WI38 (cell line): ENCODE data around the gene FREM2.
A peak's percentile ranks its signal among the peaks of the same experiment; 100 is the strongest.

Source experiments
- H3K4me3 ChIP-seq: 2 replicates; pipeline ENCODE4 v1.5.1; 2011; ENCODE audit warnings: low read depth, mild to moderate bottlenecking, control low read depth, low read length
- TF ChIP-seq, protein P1 (sequence below): IDR thresholded peaks from 2 replicates; pipeline ENCODE4 v1.5.1; 2012; ENCODE audit warnings: low read depth, mild to moderate bottlenecking, control low read depth, low read length

Gene FREM2

DNA sequence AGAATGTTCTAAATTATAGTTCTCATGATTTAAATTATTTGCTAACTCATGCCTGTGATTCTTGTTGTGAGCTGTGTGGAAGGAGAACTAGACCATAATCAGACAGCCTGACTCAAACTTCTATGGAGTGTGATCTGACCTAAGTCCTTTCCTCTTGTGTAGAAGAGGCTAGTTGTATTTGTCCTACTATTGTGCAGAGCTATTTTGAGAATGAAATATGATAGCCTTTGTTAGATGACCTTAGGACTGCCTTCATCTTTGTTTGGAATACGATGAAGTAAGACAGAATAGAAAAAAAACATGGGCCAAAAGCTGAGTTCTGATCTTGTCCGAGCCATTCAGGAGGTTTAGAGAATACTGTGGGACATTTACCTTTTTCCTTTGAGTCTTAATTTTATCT lies 184.4 kb downstream of the FREM2 start:
- H3K4me3 ChIP-seq = no peak overlapping the region
- TF ChIP-seq, protein P1, sequence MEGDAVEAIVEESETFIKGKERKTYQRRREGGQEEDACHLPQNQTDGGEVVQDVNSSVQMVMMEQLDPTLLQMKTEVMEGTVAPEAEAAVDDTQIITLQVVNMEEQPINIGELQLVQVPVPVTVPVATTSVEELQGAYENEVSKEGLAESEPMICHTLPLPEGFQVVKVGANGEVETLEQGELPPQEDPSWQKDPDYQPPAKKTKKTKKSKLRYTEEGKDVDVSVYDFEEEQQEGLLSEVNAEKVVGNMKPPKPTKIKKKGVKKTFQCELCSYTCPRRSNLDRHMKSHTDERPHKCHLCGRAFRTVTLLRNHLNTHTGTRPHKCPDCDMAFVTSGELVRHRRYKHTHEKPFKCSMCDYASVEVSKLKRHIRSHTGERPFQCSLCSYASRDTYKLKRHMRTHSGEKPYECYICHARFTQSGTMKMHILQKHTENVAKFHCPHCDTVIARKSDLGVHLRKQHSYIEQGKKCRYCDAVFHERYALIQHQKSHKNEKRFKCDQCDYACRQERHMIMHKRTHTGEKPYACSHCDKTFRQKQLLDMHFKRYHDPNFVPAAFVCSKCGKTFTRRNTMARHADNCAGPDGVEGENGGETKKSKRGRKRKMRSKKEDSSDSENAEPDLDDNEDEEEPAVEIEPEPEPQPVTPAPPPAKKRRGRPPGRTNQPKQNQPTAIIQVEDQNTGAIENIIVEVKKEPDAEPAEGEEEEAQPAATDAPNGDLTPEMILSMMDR = no peak

- no peak overlapping the region for H3K4me3 ChIP-seq
- TF ChIP-seq, protein P1 = 0 out of 2 replicates have a peak, but pooled peaks have one; percentile 14
Measured at GRCh38 chr13:38872693-38873092, 185.8 kb downstream of the FREM2 start.

GRCh38 chr13:38875186-38875875 lies 188.5 kb downstream of the FREM2 start:
- no peak overlapping the region for H3K4me3 ChIP-seq
- TF ChIP-seq, protein P1 = no peak

DNA sequence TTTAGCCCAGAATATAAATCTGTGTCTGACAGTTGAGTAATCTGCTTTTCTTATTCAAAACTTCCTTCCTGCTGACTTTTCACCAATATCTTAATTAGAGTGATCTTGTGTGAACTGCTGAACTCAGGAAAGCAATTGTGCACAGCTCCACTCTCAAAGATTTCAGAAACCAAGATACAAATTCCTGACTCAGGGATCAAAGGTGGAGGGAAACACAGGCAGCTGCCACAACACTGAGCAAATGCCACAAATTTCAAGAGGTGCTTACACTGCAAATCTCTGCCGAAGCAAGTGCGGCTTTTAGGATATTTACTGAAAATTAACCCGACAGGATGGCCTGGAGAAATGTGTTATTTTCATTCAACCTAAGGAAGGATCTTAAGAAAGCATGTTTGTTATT lies 192.4 kb downstream of the FREM2 start:
- H3K4me3 ChIP-seq = no peak overlapping the region
- TF ChIP-seq, protein P1 = no peak

DNA sequence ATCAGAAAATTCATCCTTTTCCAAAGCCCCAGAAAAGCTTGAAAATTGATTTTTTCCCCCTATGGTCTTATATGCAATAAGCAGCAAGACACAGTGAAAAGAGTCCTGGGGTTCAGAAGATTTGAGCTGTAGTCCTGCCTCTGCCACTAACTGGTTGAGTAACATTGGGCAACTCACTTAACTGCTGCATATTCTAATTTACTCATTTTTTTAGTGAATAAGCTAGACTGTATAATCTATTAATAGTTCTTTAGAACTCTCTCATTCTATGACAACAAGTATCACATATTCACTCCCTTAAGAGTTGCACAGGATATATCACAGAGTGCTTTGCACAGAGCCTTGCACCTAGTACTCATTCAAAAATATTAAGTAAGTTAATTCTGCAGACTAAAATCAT lies 192.9 kb downstream of the FREM2 start:
- H3K4me3 ChIP-seq = no peak overlapping the region
- TF ChIP-seq, protein P1 = no peak

GRCh38 chr13:38880397-38880796 lies 193.5 kb downstream of the FREM2 start:
- TF ChIP-seq, protein P1 = no peak
- H3K4me3 ChIP-seq = no peak overlapping the region

DNA sequence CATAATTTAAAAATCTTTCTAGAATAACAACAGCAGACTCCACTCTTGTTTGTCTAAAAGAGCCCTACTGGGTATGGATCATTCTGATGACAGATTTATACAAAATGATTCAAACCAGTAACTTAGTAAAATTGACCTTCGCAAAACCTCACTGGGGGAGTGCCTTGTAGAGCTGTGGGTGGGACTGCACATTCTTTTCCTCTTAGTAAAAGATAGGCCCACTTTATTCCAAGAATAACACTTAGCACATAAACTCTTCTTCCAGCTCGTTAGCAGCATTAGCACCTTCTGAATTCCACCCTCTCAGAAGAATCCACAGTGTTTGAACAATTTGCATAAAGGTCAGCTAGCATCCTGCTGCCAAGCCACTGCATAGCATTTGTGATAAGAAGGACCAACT lies 196.9 kb downstream of the FREM2 start:
- no peak overlapping the region for H3K4me3 ChIP-seq

More for the DNA sequence above, 196.9 kb downstream of the FREM2 start:
- TF ChIP-seq, protein P1 = no peak
